Panc1 (cell line): ENCODE measurements around the gene BRICD5. TPM values are rescaled to one million over a fixed set of nuclear protein-coding genes. Genes with fewer than 3 reads are reported as not detected.
"Not testable (repeated sequence)": the region's sequence is repeated elsewhere in the genome, so short reads cannot be mapped to it uniquely, and the experiment has no call there.

ENCODE experiments used
- ATAC-seq: fragments of 200-7000 bp; cut with Tn5 transposase; 2 replicates; pipeline ENCODE4 v1.9.1; 2020; ENCODE audit warnings: mild to moderate bottlenecking, moderate library complexity
- Bru-seq: library from RNA; stranded (reverse); fragments of 400-500 nt; gene quantifications from one replicate; lab custom pipeline; 2021; lab: Mats Ljungman, UMichigan
- BruChase-seq, 2 experiments: library from RNA; stranded (reverse); fragments of 400-500 nt; gene quantifications; one replicate each; lab custom pipeline; 2021; lab: Mats Ljungman, UMichigan
- BruUV-seq: library from RNA; stranded (reverse); fragments of 400-500 nt; replicated peaks from 2 replicates; lab custom pipeline; 2021; lab: Mats Ljungman, UMichigan
- CTCF ChIA-PET: fragments of 300-600 bp; sonication (Branson Sonifier 250); formaldehyde crosslinking; loops from one replicate; lab custom pipeline; 2022; ENCODE audit warnings: antibody characterized with exemption; lab: Charles Lee
- POLR2A ChIA-PET: fragments of 300-600 bp; sonication (Branson Sonifier 250); formaldehyde crosslinking; loops from one replicate; lab custom pipeline; 2022; ENCODE audit warnings: antibody characterized with exemption; lab: Charles Lee
- DNase-seq: peaks from one replicate; pipeline ENCODE4 v3.0.0-alpha.2; 2010; ENCODE audit warnings: low read depth, low spot score
- H3K27ac ChIP-seq: 2 replicates; pipeline ENCODE4 v1.5.1; 2011; ENCODE audit warnings: mild to moderate bottlenecking, low read length, inconsistent platforms
- H3K27me3 ChIP-seq: fragments of 200-500 bp; sonication (Bioruptor generic); 2 replicates; pipeline ENCODE4 v1.6.0; 2014; ENCODE audit warnings: low read length, inconsistent platforms; ENCODE audit not compliant: control insufficient read depth, insufficient read depth
- H3K36me3 ChIP-seq: fragments of 200-500 bp; sonication (Bioruptor generic); 2 replicates; pipeline ENCODE4 v1.5.1; 2014; ENCODE audit warnings: inconsistent platforms, mild to moderate bottlenecking, low read length, moderate library complexity; ENCODE audit not compliant: control insufficient read depth, insufficient read depth
- H3K4me1 ChIP-seq: 2 replicates; pipeline ENCODE4 v1.5.1; 2011; ENCODE audit warnings: inconsistent platforms, mild to moderate bottlenecking, low read length, moderate library complexity; ENCODE audit not compliant: control insufficient read depth, insufficient read depth
- H3K4me3 ChIP-seq, 2 experiments: 2 replicates each; pipeline ENCODE4 v1.5.1; 2011 to 2012; ENCODE audit warnings: low read depth in 2 of 2, low read length in 2 of 2, mild to moderate bottlenecking in 2 of 2, inconsistent platforms in 1 of 2, moderate library complexity in 1 of 2
- H3K9me3 ChIP-seq: fragments of 200-500 bp; sonication (Bioruptor generic); 2 replicates; pipeline ENCODE4 v1.5.1; 2014; ENCODE audit warnings: low read depth, mild to moderate bottlenecking, inconsistent platforms, low read length, moderate library complexity; ENCODE audit not compliant: control insufficient read depth, insufficient read depth
- POLR2AphosphoS5 ChIP-seq: IDR thresholded peaks from 2 replicates; pipeline ENCODE4 v1.6.1; 2012; ENCODE audit warnings: mild to moderate bottlenecking, low read depth, low read length, moderate library complexity
- SIN3A ChIP-seq: IDR thresholded peaks from 2 replicates; pipeline ENCODE4 v1.6.1; 2012; ENCODE audit warnings: low read depth, mild to moderate bottlenecking, low read length, moderate library complexity, borderline replicate concordance; ENCODE audit not compliant: insufficient read depth
- TCF7L2 ChIP-seq: IDR thresholded peaks from 2 replicates; pipeline ENCODE4 v1.6.1; 2011; ENCODE audit warnings: mild to moderate bottlenecking, low read depth, low read length, inconsistent platforms
- in situ Hi-C: cut with HindIII; loops from 2 replicates; pipeline ENCODE4 v1.10.0; 2016; ENCODE audit warnings: low sequenced_read_pairs, low pct_unique_long_range_greater_than_20kb
- intact Hi-C: fragments of 100-400 bp; cut with micrococcal nuclease; formaldehyde crosslinking; loops from one replicate; pipeline ENCODE4 v1.10.0; 2022; ENCODE audit not compliant: unreplicated experiment
- long read RNA-seq: library from polyadenylated mRNA; unstranded; transcript quantifications from one replicate; pipeline ENCODE4 v2.0.0, GENCODE V29; 2021; ENCODE audit not compliant: unreplicated experiment
- polyA plus RNA-seq: library from polyadenylated mRNA; unstranded; fragments of >200 nt; gene quantifications from one replicate; pipeline ENCODE4 v1.2.1, GENCODE V29; 2012; ENCODE audit warnings: missing spikeins; ENCODE audit not compliant: insufficient read length
- total RNA-seq: library from RNA; stranded (reverse); gene quantifications from one replicate; pipeline ENCODE4 v1.2.1, GENCODE V29; 2021; ENCODE audit not compliant: unreplicated experiment
- TF ChIP-seq, protein P1 (sequence below): fragments of 450-650 bp; IDR thresholded peaks from 2 replicates; pipeline ENCODE4 v1.5.1; 2017; ENCODE audit warnings: mild to moderate bottlenecking
- TF ChIP-seq, protein P2 (sequence below), 2 experiments: IDR thresholded peaks; 2 replicates each; pipeline ENCODE4 v1.6.1; 2011 to 2012; ENCODE audit warnings: low read depth in 2 of 2, control low read depth in 1 of 2, low read length in 1 of 2, mild to moderate bottlenecking in 1 of 2, moderate library complexity in 1 of 2; ENCODE audit not compliant: insufficient read depth in 1 of 2

The BRICD5 gene
- 8.7 TPM for total RNA-seq
- polyA plus RNA-seq: 5.1 TPM
- Bru-seq, nascent RNA: percentile 49 among the genes with signal in this experiment
- BruChase-seq, experiment 1, labeled RNA remaining after a 2-hour chase: percentile 65 among the genes with signal in this experiment
- percentile 71 among the genes with signal in this experiment for BruChase-seq, experiment 2, labeled RNA remaining after a 6-hour chase
- long read RNA-seq, partial matches to known transcripts: 2 of 8 reads
- long read RNA-seq, other reads (novel, unspliced or antisense): 4 of 8 reads

DNA sequence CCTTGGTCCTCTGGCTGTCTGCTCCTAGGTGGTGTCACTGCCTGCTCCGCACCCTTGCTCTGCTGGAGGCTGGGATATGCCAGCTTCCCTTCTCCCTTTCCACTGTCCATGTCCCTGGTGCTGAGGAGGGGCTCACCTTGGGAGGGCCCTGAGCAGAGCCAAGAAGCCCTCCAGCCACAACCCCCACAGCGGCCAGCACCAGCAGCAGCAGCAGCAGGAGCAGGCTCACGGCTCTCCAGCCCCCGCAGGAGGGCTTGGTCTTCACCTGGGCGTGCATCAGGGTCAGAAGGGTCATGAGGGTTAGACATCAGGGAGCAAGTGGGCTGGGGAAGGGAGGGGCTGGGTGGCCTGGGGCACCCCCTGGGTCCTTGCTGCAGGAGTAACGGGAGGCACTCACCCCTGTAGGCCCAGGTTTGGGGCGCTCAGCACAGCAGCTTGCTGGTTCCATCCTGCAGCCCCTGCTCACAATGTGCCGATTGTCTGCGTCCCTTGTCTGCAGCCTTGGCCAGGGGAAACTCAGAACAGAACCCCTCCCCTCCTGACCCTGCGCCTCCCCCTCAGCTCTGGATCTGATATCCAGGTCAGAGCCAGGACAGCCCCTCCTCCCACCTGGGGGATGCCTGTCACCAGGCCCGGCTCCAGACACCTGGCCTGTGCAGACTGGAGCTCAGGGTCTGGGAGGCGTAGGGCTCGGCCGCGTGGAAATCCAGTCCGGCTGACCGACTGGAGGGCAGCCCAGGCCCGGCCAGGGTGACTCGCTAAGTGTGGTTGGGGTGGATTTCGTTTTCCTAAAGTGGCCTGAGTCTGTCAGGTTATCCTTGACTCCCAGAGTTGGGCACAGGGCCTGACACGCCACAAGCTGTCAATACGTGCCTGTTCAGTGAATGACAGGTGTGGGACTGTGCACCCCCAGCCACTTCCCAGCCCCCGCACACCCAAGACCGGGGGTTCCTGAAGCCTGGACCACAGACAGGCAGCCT lies at the start of gene BRICD5:
BRICD5 (minus strand) TSS at position 478 of the 980 bp plus-strand sequence; CDS start at position 448, 30 bp downstream.
- Histone ChIP-seq H3K27me3 (no peaks in the 10 kb centered on the region), H3K4me1 (peaks cover 32% of the 10 kb centered on the region), H3K4me3 (no peak within 1 kb of the TSS), H3K9me3 (no peaks in the 10 kb centered on the region), H3K36me3 (peaks cover 3% of the 10 kb centered on the region; the same call in 1 of the 2 replicates), H3K27ac (peak within 1 kb of the TSS; percentile 48)
- intact Hi-C loops: no loop called here
- ATAC-seq (peak; percentile 0; the same call in 1 of the 2 replicates), DNase-seq (no peak)
- peak; percentile 36; the same call in 1 of the 2 replicates for TF ChIP-seq POLR2AphosphoS5
- TF ChIP-seq, protein P1, sequence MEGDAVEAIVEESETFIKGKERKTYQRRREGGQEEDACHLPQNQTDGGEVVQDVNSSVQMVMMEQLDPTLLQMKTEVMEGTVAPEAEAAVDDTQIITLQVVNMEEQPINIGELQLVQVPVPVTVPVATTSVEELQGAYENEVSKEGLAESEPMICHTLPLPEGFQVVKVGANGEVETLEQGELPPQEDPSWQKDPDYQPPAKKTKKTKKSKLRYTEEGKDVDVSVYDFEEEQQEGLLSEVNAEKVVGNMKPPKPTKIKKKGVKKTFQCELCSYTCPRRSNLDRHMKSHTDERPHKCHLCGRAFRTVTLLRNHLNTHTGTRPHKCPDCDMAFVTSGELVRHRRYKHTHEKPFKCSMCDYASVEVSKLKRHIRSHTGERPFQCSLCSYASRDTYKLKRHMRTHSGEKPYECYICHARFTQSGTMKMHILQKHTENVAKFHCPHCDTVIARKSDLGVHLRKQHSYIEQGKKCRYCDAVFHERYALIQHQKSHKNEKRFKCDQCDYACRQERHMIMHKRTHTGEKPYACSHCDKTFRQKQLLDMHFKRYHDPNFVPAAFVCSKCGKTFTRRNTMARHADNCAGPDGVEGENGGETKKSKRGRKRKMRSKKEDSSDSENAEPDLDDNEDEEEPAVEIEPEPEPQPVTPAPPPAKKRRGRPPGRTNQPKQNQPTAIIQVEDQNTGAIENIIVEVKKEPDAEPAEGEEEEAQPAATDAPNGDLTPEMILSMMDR: no peak
- TF ChIP-seq, protein P2, sequence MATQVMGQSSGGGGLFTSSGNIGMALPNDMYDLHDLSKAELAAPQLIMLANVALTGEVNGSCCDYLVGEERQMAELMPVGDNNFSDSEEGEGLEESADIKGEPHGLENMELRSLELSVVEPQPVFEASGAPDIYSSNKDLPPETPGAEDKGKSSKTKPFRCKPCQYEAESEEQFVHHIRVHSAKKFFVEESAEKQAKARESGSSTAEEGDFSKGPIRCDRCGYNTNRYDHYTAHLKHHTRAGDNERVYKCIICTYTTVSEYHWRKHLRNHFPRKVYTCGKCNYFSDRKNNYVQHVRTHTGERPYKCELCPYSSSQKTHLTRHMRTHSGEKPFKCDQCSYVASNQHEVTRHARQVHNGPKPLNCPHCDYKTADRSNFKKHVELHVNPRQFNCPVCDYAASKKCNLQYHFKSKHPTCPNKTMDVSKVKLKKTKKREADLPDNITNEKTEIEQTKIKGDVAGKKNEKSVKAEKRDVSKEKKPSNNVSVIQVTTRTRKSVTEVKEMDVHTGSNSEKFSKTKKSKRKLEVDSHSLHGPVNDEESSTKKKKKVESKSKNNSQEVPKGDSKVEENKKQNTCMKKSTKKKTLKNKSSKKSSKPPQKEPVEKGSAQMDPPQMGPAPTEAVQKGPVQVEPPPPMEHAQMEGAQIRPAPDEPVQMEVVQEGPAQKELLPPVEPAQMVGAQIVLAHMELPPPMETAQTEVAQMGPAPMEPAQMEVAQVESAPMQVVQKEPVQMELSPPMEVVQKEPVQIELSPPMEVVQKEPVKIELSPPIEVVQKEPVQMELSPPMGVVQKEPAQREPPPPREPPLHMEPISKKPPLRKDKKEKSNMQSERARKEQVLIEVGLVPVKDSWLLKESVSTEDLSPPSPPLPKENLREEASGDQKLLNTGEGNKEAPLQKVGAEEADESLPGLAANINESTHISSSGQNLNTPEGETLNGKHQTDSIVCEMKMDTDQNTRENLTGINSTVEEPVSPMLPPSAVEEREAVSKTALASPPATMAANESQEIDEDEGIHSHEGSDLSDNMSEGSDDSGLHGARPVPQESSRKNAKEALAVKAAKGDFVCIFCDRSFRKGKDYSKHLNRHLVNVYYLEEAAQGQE (IDR thresholded peaks at IDR 0.05; ENCODE audit: insufficient read depth in 1 of 2, low read depth in 2 of 2, low read length in 1 of 2): no peak
- CTCF ChIA-PET: no interaction called here
- in situ Hi-C loops: no loop called here
- POLR2A ChIA-PET: interaction anchor here (0.6 to 0.7 kb wide), 3 partner anchors 15 to 372 kb away, joined by 3 to 14 read pairs (median 7); no protein-coding TSS in a partner anchor
- BruUV-seq: no TSS peak

DNA sequence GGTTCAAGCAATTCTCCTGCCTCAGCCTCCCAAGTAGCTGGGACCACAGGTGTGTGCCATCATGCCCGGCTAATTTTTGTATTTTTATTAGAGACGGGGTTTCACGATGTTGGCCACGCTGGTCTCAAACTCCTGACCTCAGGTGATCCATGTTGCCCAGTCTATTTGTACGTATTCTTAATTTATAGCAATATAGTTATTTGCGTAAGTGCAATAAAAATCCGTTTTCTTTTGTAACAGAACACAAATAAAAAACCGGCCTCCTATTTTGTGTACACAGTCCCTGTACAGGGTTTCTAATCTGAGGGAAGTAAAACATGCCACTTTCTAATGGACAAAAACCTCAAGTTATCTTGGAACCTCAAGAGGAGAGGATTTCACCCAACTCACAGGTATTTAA lies 49.6 kb upstream of the BRICD5 start:
- peaks cover 43% of the 10 kb centered on the region for H3K36me3 ChIP-seq
- H3K4me3 ChIP-seq: no peak overlapping the region
- ATAC-seq (no peak), DNase-seq (no peak)
- H3K27me3 ChIP-seq: no peaks in the 10 kb centered on the region
- no TSS peak for BruUV-seq
- H3K27ac ChIP-seq: no peak overlapping the region
- in situ Hi-C loops (no loop called here), intact Hi-C loops (no loop called here)
- ChIA-PET CTCF (no interaction called here), POLR2A (no interaction called here)
- H3K4me1 ChIP-seq: peaks cover 7% of the 10 kb centered on the region
- H3K9me3 ChIP-seq: no peaks in the 10 kb centered on the region
- TF ChIP-seq POLR2AphosphoS5: no peak
- TF ChIP-seq TCF7L2: no peak
- TF ChIP-seq SIN3A: no peak
- TF ChIP-seq, protein P1: no peak
- TF ChIP-seq, protein P2 (IDR thresholded peaks at IDR 0.05; ENCODE audit: insufficient read depth in 1 of 2, low read depth in 2 of 2, low read length in 1 of 2): no peak

DNA sequence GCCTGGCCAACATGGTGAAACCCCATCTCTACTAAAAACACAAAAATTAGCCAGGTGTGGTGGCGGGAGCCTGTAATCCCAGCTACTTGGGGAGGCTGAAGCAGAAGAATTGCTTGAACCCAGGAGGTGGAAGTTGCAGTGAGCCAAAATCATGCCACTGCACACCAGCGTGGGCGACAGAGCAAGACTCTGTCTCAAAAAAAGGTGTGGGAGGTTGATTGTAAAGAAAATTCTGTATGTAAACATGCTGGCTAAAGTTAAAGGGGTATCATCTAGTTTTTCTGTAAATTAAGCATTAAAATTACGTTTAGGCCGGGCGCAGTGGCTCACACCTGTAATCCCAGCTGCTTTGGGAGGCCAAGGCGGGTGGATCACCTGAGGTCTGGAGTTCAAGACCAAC lies 47.9 kb upstream of the BRICD5 start:
- H3K27ac ChIP-seq, H3K27me3 ChIP-seq, POLR2A ChIA-PET, H3K4me1 ChIP-seq, intact Hi-C loops, BruUV-seq, in situ Hi-C loops, DNase-seq, H3K9me3 ChIP-seq, ATAC-seq, H3K4me3 ChIP-seq, CTCF ChIA-PET: not testable (repeated sequence)
- peaks cover 40% of the 10 kb centered on the region for H3K36me3 ChIP-seq
